Breast epithelium (tissue), 3 donors: ENCODE measurements around the gene PRRC2C.

ENCODE experiments used
- POLR2A ChIP-seq: fragments of 450-650 bp; IDR thresholded peaks from one replicate; pipeline ENCODE4 v1.6.1; 2016; ENCODE audit warnings: antibody characterized with exemption, mild to moderate bottlenecking, moderate library complexity
- TF ChIP-seq, protein P1 (sequence below), 3 donors: fragments of 450-650 bp; IDR thresholded peaks; one replicate each; pipeline ENCODE4 v1.5.1; 2016 to 2017; ENCODE audit warnings: antibody characterized with exemption in 3 of 3, mild to moderate bottlenecking in 3 of 3, moderate library complexity in 3 of 3

DNA sequence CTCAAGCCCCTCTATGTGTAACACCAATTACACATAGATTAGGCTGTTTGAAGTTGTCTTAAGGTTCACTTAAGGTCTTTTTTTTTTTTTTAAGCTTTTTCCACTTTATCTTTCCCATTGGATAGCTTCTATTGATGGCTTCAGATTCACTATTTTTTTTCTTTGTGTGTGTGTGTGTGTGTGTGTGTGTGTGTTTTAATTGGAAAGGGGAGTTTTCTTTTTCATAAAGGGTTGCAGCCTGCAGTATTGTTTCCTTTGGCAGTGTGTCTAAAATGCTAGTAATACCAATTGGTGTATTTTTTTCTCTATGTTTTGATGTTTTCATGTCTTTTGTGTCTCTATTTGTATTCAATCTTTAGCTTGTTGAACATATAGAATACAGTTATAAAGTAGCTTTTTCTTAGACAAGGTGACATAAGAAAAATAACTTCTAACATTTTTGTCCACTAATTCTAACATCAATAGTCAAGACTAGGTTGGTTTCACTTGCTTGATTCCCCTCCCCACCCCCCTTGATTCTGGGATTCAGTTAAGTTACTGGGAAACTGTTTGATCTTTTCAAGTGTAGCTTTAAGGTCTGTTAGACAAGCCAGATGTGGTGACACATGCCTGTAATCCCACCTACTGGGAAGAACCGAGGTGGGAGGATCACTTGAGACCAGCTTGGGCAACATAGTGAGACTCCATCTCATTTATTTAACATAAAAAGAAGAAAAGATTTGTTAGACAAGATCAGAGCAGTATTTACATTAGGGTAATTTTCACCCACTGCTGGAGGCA is 21.4 kb downstream of the PRRC2C start:
- TF ChIP-seq POLR2A, result no peak
- TF ChIP-seq, protein P1, sequence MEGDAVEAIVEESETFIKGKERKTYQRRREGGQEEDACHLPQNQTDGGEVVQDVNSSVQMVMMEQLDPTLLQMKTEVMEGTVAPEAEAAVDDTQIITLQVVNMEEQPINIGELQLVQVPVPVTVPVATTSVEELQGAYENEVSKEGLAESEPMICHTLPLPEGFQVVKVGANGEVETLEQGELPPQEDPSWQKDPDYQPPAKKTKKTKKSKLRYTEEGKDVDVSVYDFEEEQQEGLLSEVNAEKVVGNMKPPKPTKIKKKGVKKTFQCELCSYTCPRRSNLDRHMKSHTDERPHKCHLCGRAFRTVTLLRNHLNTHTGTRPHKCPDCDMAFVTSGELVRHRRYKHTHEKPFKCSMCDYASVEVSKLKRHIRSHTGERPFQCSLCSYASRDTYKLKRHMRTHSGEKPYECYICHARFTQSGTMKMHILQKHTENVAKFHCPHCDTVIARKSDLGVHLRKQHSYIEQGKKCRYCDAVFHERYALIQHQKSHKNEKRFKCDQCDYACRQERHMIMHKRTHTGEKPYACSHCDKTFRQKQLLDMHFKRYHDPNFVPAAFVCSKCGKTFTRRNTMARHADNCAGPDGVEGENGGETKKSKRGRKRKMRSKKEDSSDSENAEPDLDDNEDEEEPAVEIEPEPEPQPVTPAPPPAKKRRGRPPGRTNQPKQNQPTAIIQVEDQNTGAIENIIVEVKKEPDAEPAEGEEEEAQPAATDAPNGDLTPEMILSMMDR (IDR thresholded peaks at IDR 0.05), result no peak
